ENCODE results near the gene SLC25A46. TPM values are rescaled to one million over a fixed set of nuclear protein-coding genes. Genes with fewer than 3 reads are reported as not detected.

Gene SLC25A46
- total RNA-seq, 3 donors from 2014 or later (not counting 1 experiment from before 2014, with no cell fraction given): 25.5 to 35.4 (median 34.5) TPM

- Mint-ChIP-seq H3K4me3 (no peak overlapping the region), H3K27me3 (ENCODE audit: low read depth in 2 of 2) (no peaks in the 10 kb centered on the region), H3K36me3 (peaks cover 6% of the 10 kb centered on the region), H3K9me3 (peaks cover 5 to 9% of the 10 kb centered on the region in 2 donors), H3K27ac (no peak overlapping the region), H3K4me1 (no peaks in the 10 kb centered on the region)
- Histone ChIP-seq H3K27me3 (ENCODE audit: control insufficient read depth, insufficient read depth, low read length) (no peaks in the 10 kb centered on the region), H3K4me3 (ENCODE audit: low read length) (no peak overlapping the region), H3K4me1 (ENCODE audit: control insufficient read depth, insufficient read depth, low read length) (no peaks in the 10 kb centered on the region), H3K36me3 (ENCODE audit: control insufficient read depth, insufficient read depth, low read length) (no peaks in the 10 kb centered on the region), H3K27ac (ENCODE audit: low read length) (no peak overlapping the region), H3K9me3 (ENCODE audit: control insufficient read depth, insufficient read depth, low read length) (no peaks in the 10 kb centered on the region)
- ATAC-seq (no peak), DNase-seq (no peak)
- no peak for TF ChIP-seq CTCF (IDR thresholded peaks at IDR 0.05)
- intact Hi-C loops (cut with micrococcal nuclease): no loop called here
- WGBS (ENCODE audit: insufficient coverage): no CpG with 5 or more reads among the region's 1 CpG
Measured at GRCh38 chr5:110790673-110791072, 51.9 kb downstream of the SLC25A46 start.

GRCh38 chr5:110802998-110803397 lies 64.2 kb downstream of the SLC25A46 start:
- Histone ChIP-seq H3K9me3 (ENCODE audit: control insufficient read depth, insufficient read depth, low read length) (peaks cover 12% of the 10 kb centered on the region), H3K36me3 (ENCODE audit: control insufficient read depth, insufficient read depth, low read length) (no peaks in the 10 kb centered on the region), H3K27ac (ENCODE audit: low read length) (no peak overlapping the region), H3K4me1 (ENCODE audit: control insufficient read depth, insufficient read depth, low read length) (no peaks in the 10 kb centered on the region), H3K27me3 (ENCODE audit: control insufficient read depth, insufficient read depth, low read length) (no peaks in the 10 kb centered on the region), H3K4me3 (ENCODE audit: low read length) (no peak overlapping the region)
- TF ChIP-seq CTCF (IDR thresholded peaks at IDR 0.05): no peak
- Mint-ChIP-seq H3K4me1 (no peaks in the 10 kb centered on the region), H3K27ac (no peak overlapping the region), H3K4me3 (no peak overlapping the region), H3K27me3 (ENCODE audit: low read depth in 2 of 2) (no peaks in the 10 kb centered on the region), H3K9me3 (peaks cover 10 to 12% of the 10 kb centered on the region in 2 donors), H3K36me3 (peaks cover 23% of the 10 kb centered on the region)
- intact Hi-C loops (cut with micrococcal nuclease): no loop called here
- 75% methylated on average over 1 of the region's 1 CpG for WGBS (ENCODE audit: insufficient coverage)
- ATAC-seq: no peak
- DNase-seq: no peak

GRCh38 chr5:110803467-110804326 lies 64.9 kb downstream of the SLC25A46 start:
- no peak for TF ChIP-seq CTCF (IDR thresholded peaks at IDR 0.05)
- Mint-ChIP-seq H3K9me3 (peaks cover 10 to 12% of the 10 kb centered on the region in 2 donors), H3K4me1 (no peaks in the 10 kb centered on the region)

More at GRCh38 chr5:110803467-110804326, 64.9 kb downstream of the SLC25A46 start:
- no peaks in the 10 kb centered on the region for H3K4me1 ChIP-seq (ENCODE audit: control insufficient read depth, insufficient read depth, low read length)
- no peak overlapping the region for H3K4me3 ChIP-seq (ENCODE audit: low read length)
- H3K36me3 Mint-ChIP-seq: peaks cover 23% of the 10 kb centered on the region
- H3K27me3 Mint-ChIP-seq (ENCODE audit: low read depth in 2 of 2): no peaks in the 10 kb centered on the region
- no peak overlapping the region for H3K4me3 Mint-ChIP-seq
- no peak for ATAC-seq
- no peak overlapping the region for H3K27ac Mint-ChIP-seq
- H3K27ac ChIP-seq (ENCODE audit: low read length): no peak overlapping the region
- H3K9me3 ChIP-seq (ENCODE audit: control insufficient read depth, insufficient read depth, low read length): peaks cover 12% of the 10 kb centered on the region
- DNase-seq: no peak
- H3K36me3 ChIP-seq (ENCODE audit: control insufficient read depth, insufficient read depth, low read length): no peaks in the 10 kb centered on the region
- H3K27me3 ChIP-seq (ENCODE audit: control insufficient read depth, insufficient read depth, low read length): no peaks in the 10 kb centered on the region
- intact Hi-C loops (cut with micrococcal nuclease): no loop called here
- 84% methylated on average over 1 of the region's 1 CpG for WGBS (ENCODE audit: insufficient coverage)

Measured in natural killer cell (primary cell).